ENCODE measurements around the gene CNDP2.

CNDP2 gene

GRCh38 chr18:74480149-74480651 lies 16.0 kb upstream of the CNDP2 start:
- TF ChIP-seq, protein P1, sequence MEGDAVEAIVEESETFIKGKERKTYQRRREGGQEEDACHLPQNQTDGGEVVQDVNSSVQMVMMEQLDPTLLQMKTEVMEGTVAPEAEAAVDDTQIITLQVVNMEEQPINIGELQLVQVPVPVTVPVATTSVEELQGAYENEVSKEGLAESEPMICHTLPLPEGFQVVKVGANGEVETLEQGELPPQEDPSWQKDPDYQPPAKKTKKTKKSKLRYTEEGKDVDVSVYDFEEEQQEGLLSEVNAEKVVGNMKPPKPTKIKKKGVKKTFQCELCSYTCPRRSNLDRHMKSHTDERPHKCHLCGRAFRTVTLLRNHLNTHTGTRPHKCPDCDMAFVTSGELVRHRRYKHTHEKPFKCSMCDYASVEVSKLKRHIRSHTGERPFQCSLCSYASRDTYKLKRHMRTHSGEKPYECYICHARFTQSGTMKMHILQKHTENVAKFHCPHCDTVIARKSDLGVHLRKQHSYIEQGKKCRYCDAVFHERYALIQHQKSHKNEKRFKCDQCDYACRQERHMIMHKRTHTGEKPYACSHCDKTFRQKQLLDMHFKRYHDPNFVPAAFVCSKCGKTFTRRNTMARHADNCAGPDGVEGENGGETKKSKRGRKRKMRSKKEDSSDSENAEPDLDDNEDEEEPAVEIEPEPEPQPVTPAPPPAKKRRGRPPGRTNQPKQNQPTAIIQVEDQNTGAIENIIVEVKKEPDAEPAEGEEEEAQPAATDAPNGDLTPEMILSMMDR (conservative IDR thresholded peaks at IDR 0.05; ENCODE audit: low read depth, low read length): no peak
- H3K4me3 ChIP-seq (ENCODE audit: low read depth, low read length): no peak overlapping the region
- DNase-seq (ENCODE audit: low read depth): no peak

- no peak overlapping the region for H3K4me3 ChIP-seq (ENCODE audit: low read depth, low read length)
- TF ChIP-seq, protein P1 (conservative IDR thresholded peaks at IDR 0.05; ENCODE audit: low read depth, low read length): no peak
- no peak for DNase-seq (ENCODE audit: low read depth)
Observed at GRCh38 chr18:74482697-74483096, 13.5 kb upstream of the CNDP2 start.

DNA sequence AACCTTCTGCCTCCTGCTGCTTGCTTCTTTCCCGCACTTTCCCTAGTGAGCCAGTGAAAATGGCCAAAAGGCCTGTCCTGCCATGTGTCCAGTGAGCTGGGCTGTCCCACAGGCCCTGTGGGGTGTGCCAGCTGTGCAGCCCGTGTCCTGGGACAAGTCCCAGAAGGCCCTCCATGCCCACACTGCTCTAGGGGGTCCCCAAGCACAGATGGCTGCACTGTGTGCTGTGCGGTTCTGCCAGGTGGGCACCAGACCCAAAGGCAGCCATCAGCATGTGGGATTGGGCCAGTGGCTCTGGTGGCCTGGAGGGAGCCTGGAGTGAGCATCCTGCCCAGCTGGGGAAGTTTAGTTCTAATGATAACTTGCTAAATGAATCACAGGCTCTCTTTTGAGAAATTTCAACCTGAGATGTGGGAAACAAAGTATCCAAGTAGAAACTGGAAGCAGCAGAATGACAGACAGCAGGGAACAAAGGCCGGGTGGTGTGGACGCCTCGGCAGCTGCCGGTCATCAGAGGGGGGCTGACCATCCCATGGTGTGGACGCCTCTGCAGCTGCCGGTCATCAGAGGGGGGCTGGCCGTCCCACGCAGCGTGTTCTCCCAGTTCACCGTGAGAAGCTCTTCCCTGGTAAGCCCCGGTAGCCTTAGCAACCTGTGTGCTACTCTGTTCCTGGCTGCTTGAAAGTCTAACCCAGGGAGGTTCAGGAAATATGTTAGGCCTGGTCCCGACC lies 9.9 kb upstream of the CNDP2 start:
- no peak overlapping the region for H3K4me3 ChIP-seq (ENCODE audit: low read depth, low read length)
- TF ChIP-seq, protein P1 (conservative IDR thresholded peaks at IDR 0.05; ENCODE audit: low read depth, low read length): no peak
- no peak for DNase-seq (ENCODE audit: low read depth)

DNA sequence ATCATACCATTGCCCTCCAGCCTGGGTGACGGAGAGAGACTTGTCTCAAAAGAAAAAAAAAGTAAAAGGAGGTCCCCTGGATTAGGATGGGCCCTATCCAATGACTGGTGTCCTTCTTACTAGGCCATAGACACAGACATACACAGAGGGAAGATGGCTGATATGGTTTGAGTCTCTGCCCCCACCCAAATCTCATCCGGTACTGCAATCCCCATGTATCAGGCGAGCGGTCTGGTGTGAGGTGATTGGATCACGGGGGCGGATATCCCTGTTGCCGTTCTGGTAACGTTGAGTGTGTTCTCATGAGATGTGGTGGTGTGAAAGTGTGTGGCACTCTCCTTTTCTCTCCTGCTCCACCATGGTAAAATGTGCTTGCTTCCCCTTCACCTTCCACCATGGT lies 7.8 kb upstream of the CNDP2 start:
- no peak overlapping the region for H3K4me3 ChIP-seq (ENCODE audit: low read depth, low read length)
- TF ChIP-seq, protein P1 (conservative IDR thresholded peaks at IDR 0.05; ENCODE audit: low read depth, low read length): no peak

DNA sequence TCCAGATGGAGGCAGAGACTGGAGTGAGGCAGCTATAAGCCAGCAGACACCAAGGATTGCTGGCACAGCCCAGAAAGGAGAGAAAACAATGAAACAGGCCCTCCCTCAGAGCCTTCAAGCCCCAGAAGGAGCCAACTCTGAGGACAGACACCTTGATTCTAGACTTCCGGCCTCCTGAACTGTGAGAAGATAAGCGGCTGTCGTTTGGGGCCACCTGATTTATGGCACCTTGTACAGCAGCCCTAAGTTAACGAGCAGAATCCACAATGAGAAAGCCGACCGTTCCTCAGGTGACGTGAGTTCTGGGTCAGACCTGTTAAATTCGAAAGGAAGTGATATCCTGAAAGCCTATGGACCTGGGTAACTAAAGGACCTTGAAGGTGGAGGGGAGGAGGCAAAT lies 7.3 kb upstream of the CNDP2 start:
- TF ChIP-seq, protein P1 (conservative IDR thresholded peaks at IDR 0.05; ENCODE audit: low read depth, low read length): no peak
- no peak overlapping the region for H3K4me3 ChIP-seq (ENCODE audit: low read depth, low read length)
- DNase-seq (ENCODE audit: low read depth): no peak

More for the DNA sequence above, 7.8 kb upstream of the CNDP2 start:
- DNase-seq (ENCODE audit: low read depth): no peak

DNA sequence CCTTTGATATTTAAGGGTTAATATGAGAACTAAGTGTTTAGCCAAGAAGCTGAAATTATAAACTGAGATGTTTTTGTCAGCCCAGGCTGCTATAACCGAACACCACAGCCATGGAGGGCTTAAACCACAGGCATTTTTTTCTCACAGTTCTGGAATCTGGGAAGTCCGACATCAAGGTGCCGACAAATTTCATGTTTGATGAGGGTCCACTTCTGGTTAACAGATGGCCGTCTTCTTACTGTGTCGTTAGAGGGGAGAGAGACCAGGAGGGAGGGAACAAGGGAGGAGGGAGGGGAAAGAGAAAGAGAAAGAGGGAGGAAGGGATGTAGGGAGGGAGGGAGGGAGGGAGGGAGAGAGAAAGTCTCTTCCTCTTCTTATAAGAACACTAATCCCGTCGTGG lies 6.5 kb upstream of the CNDP2 start:
- peak; percentile 73 for DNase-seq (ENCODE audit: low read depth)
- peak overlapping the region; percentile 44 for H3K4me3 ChIP-seq (ENCODE audit: low read depth, low read length)
- TF ChIP-seq, protein P1 (conservative IDR thresholded peaks at IDR 0.05; ENCODE audit: low read depth, low read length): no peak

- TF ChIP-seq, protein P1 (conservative IDR thresholded peaks at IDR 0.05; ENCODE audit: low read depth, low read length): no peak
- no peak for DNase-seq (ENCODE audit: low read depth)
- H3K4me3 ChIP-seq (ENCODE audit: low read depth, low read length): no peak overlapping the region
Observed at GRCh38 chr18:74492259-74492658, 3.9 kb upstream of the CNDP2 start.

All from choroid plexus epithelial cell (primary cell).